Ishikawa (cell line): ENCODE data around the gene ARFRP1.

ENCODE experiments used
- CEBPB ChIP-seq: IDR thresholded peaks from 2 replicates; pipeline ENCODE4 v1.6.1; 2012
- CREB1 ChIP-seq: IDR thresholded peaks from 2 replicates; pipeline ENCODE4 v1.6.1; 2012; ENCODE audit warnings: low read depth
- EGR1 ChIP-seq: IDR thresholded peaks from 2 replicates; pipeline ENCODE4 v1.6.1; 2012
- EP300 ChIP-seq: IDR thresholded peaks from 2 replicates; pipeline ENCODE4 v1.6.1; 2012; ENCODE audit warnings: borderline replicate concordance
- FOXM1 ChIP-seq: IDR thresholded peaks from 2 replicates; pipeline ENCODE4 v1.6.1; 2012; ENCODE audit warnings: low read depth, borderline replicate concordance
- NFIC ChIP-seq: IDR thresholded peaks from 2 replicates; pipeline ENCODE4 v1.6.1; 2012
- RAD21 ChIP-seq: IDR thresholded peaks from 2 replicates; pipeline ENCODE4 v1.6.1; 2012; ENCODE audit warnings: low read depth
- TAF1 ChIP-seq: IDR thresholded peaks from 2 replicates; pipeline ENCODE4 v1.6.1; 2012; ENCODE audit warnings: low read depth, mild to moderate bottlenecking
- TCF12 ChIP-seq: IDR thresholded peaks from 2 replicates; pipeline ENCODE4 v1.6.1; 2012; ENCODE audit warnings: low read depth
- TEAD4 ChIP-seq: IDR thresholded peaks from 2 replicates; pipeline ENCODE4 v1.6.1; 2012
- YY1 ChIP-seq: IDR thresholded peaks from 2 replicates; pipeline ENCODE4 v1.6.1; 2012; ENCODE audit warnings: low read depth
- ZBTB7A ChIP-seq: IDR thresholded peaks from 2 replicates; pipeline ENCODE4 v1.6.1; 2012; ENCODE audit warnings: low read depth
- TF ChIP-seq, protein P1 (sequence below): IDR thresholded peaks from 2 replicates; pipeline ENCODE4 v1.6.1; 2012
- TF ChIP-seq, protein P2 (sequence below): IDR thresholded peaks from 2 replicates; pipeline ENCODE4 v1.6.1; 2012
- TF ChIP-seq, protein P3 (sequence below): IDR thresholded peaks from 2 replicates; pipeline ENCODE4 v1.6.1; 2012; ENCODE audit warnings: low read depth, mild to moderate bottlenecking

The ARFRP1 gene

GRCh38 chr20:63658749-63659187 lies 49.0 kb downstream of the ARFRP1 start:
- no peak for TF ChIP-seq RAD21
- peak; percentile 69; the same call in 1 of the 2 replicates for TF ChIP-seq ZBTB7A
- TF ChIP-seq TAF1, result no peak
- no peak for TF ChIP-seq EGR1
- no peak for TF ChIP-seq EP300
- TF ChIP-seq CREB1, result no peak
- TF ChIP-seq YY1, result no peak

DNA sequence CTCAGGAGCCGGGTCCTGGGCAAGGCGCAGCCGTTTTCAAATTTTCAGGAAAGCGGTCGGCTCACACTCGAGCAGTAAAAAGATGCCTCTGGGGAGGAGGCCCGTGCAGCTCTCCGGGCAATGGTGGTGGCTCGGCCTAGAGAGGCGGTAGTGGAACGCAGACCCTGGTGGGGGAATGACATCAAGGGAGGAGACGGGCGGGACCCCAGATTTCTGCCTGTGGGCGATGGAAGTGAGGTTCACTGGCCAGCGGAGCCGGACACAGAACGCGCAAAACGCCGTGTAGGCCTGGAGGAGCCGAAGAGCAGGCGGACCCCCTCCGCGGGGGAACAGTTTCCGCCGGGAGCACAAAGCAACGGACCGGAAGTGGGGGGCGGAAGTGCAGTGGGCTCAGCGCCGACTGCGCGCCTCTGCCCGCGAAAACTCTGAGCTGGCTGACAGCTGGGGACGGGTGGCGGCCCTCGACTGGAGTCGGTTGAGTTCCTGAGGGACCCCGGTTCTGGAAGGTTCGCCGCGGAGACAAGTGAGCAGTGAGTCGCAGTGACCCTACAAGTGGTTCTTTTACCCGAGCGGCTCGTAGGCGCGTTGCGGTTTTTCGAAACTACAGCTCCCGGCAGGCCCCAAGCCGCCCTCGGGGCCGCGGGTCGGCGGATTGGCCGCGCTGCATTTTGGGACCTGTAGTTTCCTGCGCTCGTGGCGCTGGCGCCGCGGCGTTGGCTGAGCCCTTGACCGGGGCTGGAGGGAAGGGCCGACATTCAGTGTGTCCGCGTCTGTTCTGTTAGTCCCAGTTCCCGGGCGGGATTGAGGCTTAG lies 49.6 kb downstream of the ARFRP1 start, which contains the start of gene RTEL1:
Gene RTEL1 (plus strand): TSS at position 376 of the 812 bp plus-strand sequence. CDS start 1,091 bp downstream, outside the sequence.
- TF ChIP-seq FOXM1 (no peak), ZBTB7A (no peak), RAD21 (no peak), EGR1 (no peak), YY1 (peak; percentile 21), TAF1 (peak; percentile 93), CEBPB (no peak), NFIC (no peak), EP300 (peak; percentile 6; the same call in 1 of the 2 replicates), TEAD4 (no peak), TCF12 (peak; percentile 66; the same call in 1 of the 2 replicates), CREB1 (0 out of 2 replicates have a peak, but pooled peaks have one; percentile 6)
- TF ChIP-seq, protein P1, sequence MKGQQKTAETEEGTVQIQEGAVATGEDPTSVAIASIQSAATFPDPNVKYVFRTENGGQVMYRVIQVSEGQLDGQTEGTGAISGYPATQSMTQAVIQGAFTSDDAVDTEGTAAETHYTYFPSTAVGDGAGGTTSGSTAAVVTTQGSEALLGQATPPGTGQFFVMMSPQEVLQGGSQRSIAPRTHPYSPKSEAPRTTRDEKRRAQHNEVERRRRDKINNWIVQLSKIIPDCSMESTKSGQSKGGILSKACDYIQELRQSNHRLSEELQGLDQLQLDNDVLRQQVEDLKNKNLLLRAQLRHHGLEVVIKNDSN, result peak; percentile 69
- TF ChIP-seq, protein P2, sequence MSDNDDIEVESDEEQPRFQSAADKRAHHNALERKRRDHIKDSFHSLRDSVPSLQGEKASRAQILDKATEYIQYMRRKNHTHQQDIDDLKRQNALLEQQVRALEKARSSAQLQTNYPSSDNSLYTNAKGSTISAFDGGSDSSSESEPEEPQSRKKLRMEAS, result peak; percentile 40
- TF ChIP-seq, protein P3, sequence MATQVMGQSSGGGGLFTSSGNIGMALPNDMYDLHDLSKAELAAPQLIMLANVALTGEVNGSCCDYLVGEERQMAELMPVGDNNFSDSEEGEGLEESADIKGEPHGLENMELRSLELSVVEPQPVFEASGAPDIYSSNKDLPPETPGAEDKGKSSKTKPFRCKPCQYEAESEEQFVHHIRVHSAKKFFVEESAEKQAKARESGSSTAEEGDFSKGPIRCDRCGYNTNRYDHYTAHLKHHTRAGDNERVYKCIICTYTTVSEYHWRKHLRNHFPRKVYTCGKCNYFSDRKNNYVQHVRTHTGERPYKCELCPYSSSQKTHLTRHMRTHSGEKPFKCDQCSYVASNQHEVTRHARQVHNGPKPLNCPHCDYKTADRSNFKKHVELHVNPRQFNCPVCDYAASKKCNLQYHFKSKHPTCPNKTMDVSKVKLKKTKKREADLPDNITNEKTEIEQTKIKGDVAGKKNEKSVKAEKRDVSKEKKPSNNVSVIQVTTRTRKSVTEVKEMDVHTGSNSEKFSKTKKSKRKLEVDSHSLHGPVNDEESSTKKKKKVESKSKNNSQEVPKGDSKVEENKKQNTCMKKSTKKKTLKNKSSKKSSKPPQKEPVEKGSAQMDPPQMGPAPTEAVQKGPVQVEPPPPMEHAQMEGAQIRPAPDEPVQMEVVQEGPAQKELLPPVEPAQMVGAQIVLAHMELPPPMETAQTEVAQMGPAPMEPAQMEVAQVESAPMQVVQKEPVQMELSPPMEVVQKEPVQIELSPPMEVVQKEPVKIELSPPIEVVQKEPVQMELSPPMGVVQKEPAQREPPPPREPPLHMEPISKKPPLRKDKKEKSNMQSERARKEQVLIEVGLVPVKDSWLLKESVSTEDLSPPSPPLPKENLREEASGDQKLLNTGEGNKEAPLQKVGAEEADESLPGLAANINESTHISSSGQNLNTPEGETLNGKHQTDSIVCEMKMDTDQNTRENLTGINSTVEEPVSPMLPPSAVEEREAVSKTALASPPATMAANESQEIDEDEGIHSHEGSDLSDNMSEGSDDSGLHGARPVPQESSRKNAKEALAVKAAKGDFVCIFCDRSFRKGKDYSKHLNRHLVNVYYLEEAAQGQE, result 0 out of 2 replicates have a peak, but pooled peaks have one; percentile 20

GRCh38 chr20:63657260-63657936 lies 50.4 kb downstream of the ARFRP1 start:
- TF ChIP-seq TEAD4 (no peak), TCF12 (no peak), CEBPB (no peak), ZBTB7A (no peak)

- TF ChIP-seq ZBTB7A, result no peak
- no peak for TF ChIP-seq RAD21
- no peak for TF ChIP-seq CREB1
Observed at GRCh38 chr20:63656451-63656850, 51.3 kb downstream of the ARFRP1 start.

DNA sequence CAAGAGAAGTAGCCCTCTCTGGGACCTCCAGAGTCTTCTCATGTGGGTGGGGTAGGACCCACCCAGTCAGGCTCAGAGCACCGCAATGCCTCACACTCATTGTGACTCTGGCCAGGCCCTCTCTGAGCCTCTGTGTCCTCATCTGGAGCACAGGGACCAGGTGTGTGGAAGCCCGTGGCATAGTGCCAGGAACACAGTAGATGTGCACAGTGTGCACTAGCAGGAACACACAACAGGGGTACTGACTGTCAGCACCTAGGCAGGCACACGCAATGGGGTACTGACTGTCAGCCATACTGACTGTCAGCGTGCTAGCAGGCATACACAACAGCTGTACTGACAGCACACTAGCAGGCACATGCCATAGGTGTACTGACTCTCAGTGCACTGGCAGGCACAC lies 52.5 kb downstream of the ARFRP1 start:
- TF ChIP-seq ZBTB7A (no peak), NFIC (no peak), EGR1 (no peak), RAD21 (no peak), EP300 (no peak), CEBPB (no peak), FOXM1 (no peak)
- TF ChIP-seq, protein P3, result no peak
- TF ChIP-seq, protein P2, result no peak
